ENCODE measurements around the gene ADAM8.
"Not testable (repeated sequence)": the region's sequence is repeated elsewhere in the genome, so short reads cannot be mapped to it uniquely, and the experiment has no call there.

DNA sequence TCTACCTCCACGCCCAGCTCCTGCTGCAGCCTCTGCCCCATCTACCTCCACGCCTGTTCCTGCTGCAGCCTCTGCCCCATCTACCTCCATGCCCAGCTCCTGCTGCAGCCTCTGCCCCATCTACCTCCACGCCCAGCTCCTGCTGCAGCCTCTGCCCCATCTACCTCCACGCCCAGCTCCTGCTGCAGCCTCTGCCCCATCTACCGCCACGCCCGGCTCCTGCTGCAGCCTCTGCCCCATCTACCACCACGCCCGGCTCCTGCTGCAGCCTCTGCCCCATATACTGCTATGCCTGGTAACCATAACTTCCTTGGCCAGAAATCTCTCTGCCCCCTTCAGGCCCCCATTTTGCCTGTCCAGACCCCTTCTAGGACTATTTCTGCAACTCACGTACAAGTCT is 11.6 kb downstream of the ADAM8 start:
- not testable (repeated sequence) for TF ChIP-seq RCOR1 (conservative IDR thresholded peaks at IDR 0.05; ENCODE audit: low read depth, low read length); EP300 (IDR thresholded peaks at IDR 0.05; ENCODE audit: borderline replicate concordance in 1 of 2, control insufficient read depth in 1 of 2, low read depth in 2 of 2, low read length in 2 of 2); EGR1 (IDR thresholded peaks at IDR 0.05; ENCODE audit: borderline replicate concordance in 1 of 2, low read depth in 2 of 2, low read length in 2 of 2); POLR2A (IDR thresholded peaks at IDR 0.05; ENCODE audit: low read depth, low read length); YY1 (IDR thresholded peaks at IDR 0.05; ENCODE audit: low read depth, low read length); CREM (IDR thresholded peaks at IDR 0.05; ENCODE audit: low read depth); SIN3A (IDR thresholded peaks at IDR 0.05; ENCODE audit: low read depth, low read length)
- TF ChIP-seq, protein P1, sequence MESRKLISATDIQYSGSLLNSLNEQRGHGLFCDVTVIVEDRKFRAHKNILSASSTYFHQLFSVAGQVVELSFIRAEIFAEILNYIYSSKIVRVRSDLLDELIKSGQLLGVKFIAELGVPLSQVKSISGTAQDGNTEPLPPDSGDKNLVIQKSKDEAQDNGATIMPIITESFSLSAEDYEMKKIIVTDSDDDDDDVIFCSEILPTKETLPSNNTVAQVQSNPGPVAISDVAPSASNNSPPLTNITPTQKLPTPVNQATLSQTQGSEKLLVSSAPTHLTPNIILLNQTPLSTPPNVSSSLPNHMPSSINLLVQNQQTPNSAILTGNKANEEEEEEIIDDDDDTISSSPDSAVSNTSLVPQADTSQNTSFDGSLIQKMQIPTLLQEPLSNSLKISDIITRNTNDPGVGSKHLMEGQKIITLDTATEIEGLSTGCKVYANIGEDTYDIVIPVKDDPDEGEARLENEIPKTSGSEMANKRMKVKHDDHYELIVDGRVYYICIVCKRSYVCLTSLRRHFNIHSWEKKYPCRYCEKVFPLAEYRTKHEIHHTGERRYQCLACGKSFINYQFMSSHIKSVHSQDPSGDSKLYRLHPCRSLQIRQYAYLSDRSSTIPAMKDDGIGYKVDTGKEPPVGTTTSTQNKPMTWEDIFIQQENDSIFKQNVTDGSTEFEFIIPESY (IDR thresholded peaks at IDR 0.05) = not testable (repeated sequence)
- TF ChIP-seq, protein P2, sequence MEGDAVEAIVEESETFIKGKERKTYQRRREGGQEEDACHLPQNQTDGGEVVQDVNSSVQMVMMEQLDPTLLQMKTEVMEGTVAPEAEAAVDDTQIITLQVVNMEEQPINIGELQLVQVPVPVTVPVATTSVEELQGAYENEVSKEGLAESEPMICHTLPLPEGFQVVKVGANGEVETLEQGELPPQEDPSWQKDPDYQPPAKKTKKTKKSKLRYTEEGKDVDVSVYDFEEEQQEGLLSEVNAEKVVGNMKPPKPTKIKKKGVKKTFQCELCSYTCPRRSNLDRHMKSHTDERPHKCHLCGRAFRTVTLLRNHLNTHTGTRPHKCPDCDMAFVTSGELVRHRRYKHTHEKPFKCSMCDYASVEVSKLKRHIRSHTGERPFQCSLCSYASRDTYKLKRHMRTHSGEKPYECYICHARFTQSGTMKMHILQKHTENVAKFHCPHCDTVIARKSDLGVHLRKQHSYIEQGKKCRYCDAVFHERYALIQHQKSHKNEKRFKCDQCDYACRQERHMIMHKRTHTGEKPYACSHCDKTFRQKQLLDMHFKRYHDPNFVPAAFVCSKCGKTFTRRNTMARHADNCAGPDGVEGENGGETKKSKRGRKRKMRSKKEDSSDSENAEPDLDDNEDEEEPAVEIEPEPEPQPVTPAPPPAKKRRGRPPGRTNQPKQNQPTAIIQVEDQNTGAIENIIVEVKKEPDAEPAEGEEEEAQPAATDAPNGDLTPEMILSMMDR (IDR thresholded peaks at IDR 0.05 in 2 of 3, conservative IDR thresholded peaks at IDR 0.05 in 1 of 3; ENCODE audit: control insufficient read depth in 2 of 3, extremely low read depth in 1 of 3, insufficient read depth in 1 of 3, low read depth in 3 of 3, low read length in 3 of 3) = not testable (repeated sequence)
